ENCODE measurements around the gene GRXCR2.

- TF ChIP-seq, protein P1, sequence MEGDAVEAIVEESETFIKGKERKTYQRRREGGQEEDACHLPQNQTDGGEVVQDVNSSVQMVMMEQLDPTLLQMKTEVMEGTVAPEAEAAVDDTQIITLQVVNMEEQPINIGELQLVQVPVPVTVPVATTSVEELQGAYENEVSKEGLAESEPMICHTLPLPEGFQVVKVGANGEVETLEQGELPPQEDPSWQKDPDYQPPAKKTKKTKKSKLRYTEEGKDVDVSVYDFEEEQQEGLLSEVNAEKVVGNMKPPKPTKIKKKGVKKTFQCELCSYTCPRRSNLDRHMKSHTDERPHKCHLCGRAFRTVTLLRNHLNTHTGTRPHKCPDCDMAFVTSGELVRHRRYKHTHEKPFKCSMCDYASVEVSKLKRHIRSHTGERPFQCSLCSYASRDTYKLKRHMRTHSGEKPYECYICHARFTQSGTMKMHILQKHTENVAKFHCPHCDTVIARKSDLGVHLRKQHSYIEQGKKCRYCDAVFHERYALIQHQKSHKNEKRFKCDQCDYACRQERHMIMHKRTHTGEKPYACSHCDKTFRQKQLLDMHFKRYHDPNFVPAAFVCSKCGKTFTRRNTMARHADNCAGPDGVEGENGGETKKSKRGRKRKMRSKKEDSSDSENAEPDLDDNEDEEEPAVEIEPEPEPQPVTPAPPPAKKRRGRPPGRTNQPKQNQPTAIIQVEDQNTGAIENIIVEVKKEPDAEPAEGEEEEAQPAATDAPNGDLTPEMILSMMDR (IDR thresholded peaks at IDR 0.05), result no peak
- TF ChIP-seq REST (IDR thresholded peaks at IDR 0.05; ENCODE audit: insufficient read depth in 1 of 2, low read depth in 2 of 2, low read length in 1 of 2) (no peak), POLR2AphosphoS5 (IDR thresholded peaks at IDR 0.05; ENCODE audit: low read depth, low read length) (no peak)
Measured at GRCh38 chr5:145833631-145834200, 39.1 kb downstream of the GRXCR2 start.
